ENCODE results near the gene PIP5K1A.

PIP5K1A gene

DNA sequence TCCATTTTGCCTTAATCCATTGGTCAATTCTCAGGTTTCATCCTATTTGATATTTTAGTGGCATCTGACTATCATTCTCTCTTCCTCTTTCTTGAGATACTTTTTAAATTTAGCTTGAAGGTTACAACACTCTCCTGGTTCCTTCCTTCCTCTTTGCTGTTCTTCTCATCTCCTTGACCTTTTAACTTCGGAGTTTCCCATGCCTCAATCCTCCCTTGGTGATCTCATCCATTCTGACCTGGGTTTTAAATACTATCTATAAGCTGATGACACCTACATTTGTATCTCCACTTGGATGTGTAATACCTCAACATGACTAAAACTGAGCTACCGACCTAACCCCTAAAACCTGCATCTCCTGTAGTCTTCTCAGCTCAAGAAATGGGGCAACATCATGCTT, 78.9 kb downstream of the PIP5K1A start:
- no peaks in the 10 kb centered on the region for H3K27me3 ChIP-seq
- H3K9me3 ChIP-seq: no peaks in the 10 kb centered on the region
- no peak overlapping the region for H3K4me3 ChIP-seq
- TF ChIP-seq, protein P1, sequence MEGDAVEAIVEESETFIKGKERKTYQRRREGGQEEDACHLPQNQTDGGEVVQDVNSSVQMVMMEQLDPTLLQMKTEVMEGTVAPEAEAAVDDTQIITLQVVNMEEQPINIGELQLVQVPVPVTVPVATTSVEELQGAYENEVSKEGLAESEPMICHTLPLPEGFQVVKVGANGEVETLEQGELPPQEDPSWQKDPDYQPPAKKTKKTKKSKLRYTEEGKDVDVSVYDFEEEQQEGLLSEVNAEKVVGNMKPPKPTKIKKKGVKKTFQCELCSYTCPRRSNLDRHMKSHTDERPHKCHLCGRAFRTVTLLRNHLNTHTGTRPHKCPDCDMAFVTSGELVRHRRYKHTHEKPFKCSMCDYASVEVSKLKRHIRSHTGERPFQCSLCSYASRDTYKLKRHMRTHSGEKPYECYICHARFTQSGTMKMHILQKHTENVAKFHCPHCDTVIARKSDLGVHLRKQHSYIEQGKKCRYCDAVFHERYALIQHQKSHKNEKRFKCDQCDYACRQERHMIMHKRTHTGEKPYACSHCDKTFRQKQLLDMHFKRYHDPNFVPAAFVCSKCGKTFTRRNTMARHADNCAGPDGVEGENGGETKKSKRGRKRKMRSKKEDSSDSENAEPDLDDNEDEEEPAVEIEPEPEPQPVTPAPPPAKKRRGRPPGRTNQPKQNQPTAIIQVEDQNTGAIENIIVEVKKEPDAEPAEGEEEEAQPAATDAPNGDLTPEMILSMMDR (IDR thresholded peaks at IDR 0.05): no peak
- DNase-seq: no peak
- H3K4me1 ChIP-seq: peaks cover 0 to 5% (median 4%) of the 10 kb centered on the region in 4 donors
- peaks cover 0 to 8% (median 5%) of the 10 kb centered on the region in 3 donors for H3K36me3 ChIP-seq
- intact Hi-C loops (cut with DNase I; ENCODE audit: low total_unique reads): no loop called here
- H3K27ac ChIP-seq: no peak overlapping the region

DNA sequence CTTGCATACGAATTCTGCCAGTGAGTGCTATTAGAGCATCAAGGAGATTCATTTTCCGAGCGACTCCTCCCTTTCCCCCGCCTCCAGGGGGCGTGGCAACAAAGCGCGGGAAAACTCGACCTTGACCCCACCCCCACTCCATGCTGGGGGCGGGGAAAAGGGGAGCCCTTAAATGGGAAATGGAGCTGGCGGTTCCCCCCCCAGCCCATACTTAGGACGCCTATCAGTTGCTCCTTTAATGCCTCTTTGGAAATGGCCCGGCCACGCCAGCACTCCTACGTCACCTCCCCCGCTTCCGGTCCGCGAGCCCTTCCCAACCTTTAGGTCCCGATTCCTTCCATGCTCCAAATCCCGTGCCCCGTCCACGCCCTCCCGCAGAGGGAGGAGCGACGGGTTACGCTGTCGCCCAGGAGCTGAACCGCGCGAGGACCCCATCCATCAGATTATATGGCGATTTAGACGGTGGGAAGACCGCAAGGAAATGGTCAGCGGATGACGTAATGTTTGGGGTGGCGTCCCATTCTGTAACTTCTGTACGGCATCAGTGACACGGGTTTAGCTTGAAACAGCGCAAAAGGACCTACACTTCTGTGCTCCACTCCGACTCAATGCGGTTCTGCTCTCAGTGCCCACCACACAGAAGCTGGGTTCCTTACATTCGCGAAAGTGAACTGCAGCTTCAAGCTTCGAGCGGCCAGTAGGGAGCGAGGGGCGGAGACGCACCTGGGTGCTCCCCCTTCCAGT, 83.0 kb downstream of the PIP5K1A start:
- DNase-seq: peak; percentile 96 to 99
- TF ChIP-seq, protein P1 (IDR thresholded peaks at IDR 0.05): peak; percentile 23 to 31
- H3K27me3 ChIP-seq: no peaks in the 10 kb centered on the region
- peak overlapping the region; percentile 96 for H3K27ac ChIP-seq
- intact Hi-C loops (cut with DNase I; ENCODE audit: low total_unique reads): no loop called here
- H3K36me3 ChIP-seq: peaks cover 4 to 18% (median 9%) of the 10 kb centered on the region in 3 donors
- peak overlapping the region; percentile 70 to 87 for H3K4me3 ChIP-seq
- H3K4me1 ChIP-seq: peaks cover 0 to 20% (median 19%) of the 10 kb centered on the region in 4 donors
- H3K9me3 ChIP-seq: no peaks in the 10 kb centered on the region

GRCh38 chr1:151281969-151282882, 83.9 kb downstream of the PIP5K1A start, which contains the start of gene ZNF687:
TSS of gene ZNF687 (plus strand) at chr1:151282299. CDS start at chr1:151286292, 3,993 bp downstream.
- peak within 1 kb of the TSS; percentile 70 to 87 for H3K4me3 ChIP-seq
- H3K4me1 ChIP-seq: peaks cover 0 to 20% (median 19%) of the 10 kb centered on the region in 4 donors
- intact Hi-C loops (cut with DNase I; ENCODE audit: low total_unique reads): no loop called here
- H3K27me3 ChIP-seq: no peaks in the 10 kb centered on the region
- peak within 1 kb of the TSS; percentile 96 for H3K27ac ChIP-seq
- TF ChIP-seq, protein P1 (IDR thresholded peaks at IDR 0.05): peak in 1 of 2 experiments; percentile 3
- peaks cover 12 to 26% (median 18%) of the 10 kb centered on the region in 3 donors for H3K36me3 ChIP-seq
- H3K9me3 ChIP-seq: no peaks in the 10 kb centered on the region
- peak; percentile 100 for DNase-seq

GRCh38 chr1:151282883-151283725, 84.8 kb downstream of the PIP5K1A start:
- no peaks in the 10 kb centered on the region for H3K9me3 ChIP-seq
- H3K4me1 ChIP-seq: peaks cover 0 to 20% (median 19%) of the 10 kb centered on the region in 4 donors
- TF ChIP-seq, protein P1 (IDR thresholded peaks at IDR 0.05): no peak
- peak overlapping the region; percentile 96 for H3K27ac ChIP-seq
- peak overlapping the region; percentile 70 to 87 for H3K4me3 ChIP-seq
- H3K27me3 ChIP-seq: no peaks in the 10 kb centered on the region
- DNase-seq: peak in 1 of 2 donors; percentile 73
- H3K36me3 ChIP-seq: peaks cover 21 to 35% (median 27%) of the 10 kb centered on the region in 3 donors
- intact Hi-C loops (cut with DNase I; ENCODE audit: low total_unique reads): no loop called here
